ENCODE measurements around the gene ATG13. TPM values are rescaled to one million over a fixed set of nuclear protein-coding genes. Genes with fewer than 3 reads are reported as not detected.

Gene ATG13
- total RNA-seq, 4 donors from 2014 or later, result 33.4 to 76.0 (median 67.0) TPM

- intact Hi-C loops (cut with DNase I; ENCODE audit: low total_unique reads) (no loop called here), in situ Hi-C loops (cut with MboI; ENCODE audit: low sequenced_read_pairs in 4 of 4) (no loop called here)
- Histone ChIP-seq H3K27me3 (no peaks in the 10 kb centered on the region), H3K4me3 (no peak overlapping the region), H3K27ac (peak overlapping the region; percentile 38 to 88 (median 63)), H3K9me3 (no peaks in the 10 kb centered on the region), H3K4me1 (peaks cover 42 to 45% of the 10 kb centered on the region in 2 donors), H3K36me3 (peaks cover 0 to 46% of the 10 kb centered on the region in 2 donors)
- no peak for DNase-seq
- TF ChIP-seq POLR2A (IDR thresholded peaks at IDR 0.05) (no peak), CTCF (IDR thresholded peaks at IDR 0.05 in 4 of 5, conservative IDR thresholded peaks at IDR 0.05 in 1 of 5) (no peak)
- no peak for ATAC-seq
These were observed 76.7 kb downstream of the ATG13 start for GRCh38 chr11:46694072-46694471.

- Histone ChIP-seq H3K4me1 (peaks cover 48 to 51% of the 10 kb centered on the region in 2 donors), H3K27ac (peak overlapping the region in 3 of 4 donors; percentile 52 to 88 (median 74)), H3K9me3 (no peaks in the 10 kb centered on the region), H3K4me3 (no peak overlapping the region), H3K27me3 (no peaks in the 10 kb centered on the region), H3K36me3 (peaks cover 0 to 46% of the 10 kb centered on the region in 2 donors)
- ATAC-seq (no peak), DNase-seq (no peak)
- TF ChIP-seq POLR2A (IDR thresholded peaks at IDR 0.05), result no peak
- TF ChIP-seq CTCF (IDR thresholded peaks at IDR 0.05 in 4 of 5, conservative IDR thresholded peaks at IDR 0.05 in 1 of 5), result no peak
- intact Hi-C loops (cut with DNase I; ENCODE audit: low total_unique reads) (no loop called here), in situ Hi-C loops (cut with MboI; ENCODE audit: low sequenced_read_pairs in 4 of 4) (no loop called here)
These were observed 77.3 kb downstream of the ATG13 start for GRCh38 chr11:46694607-46695006.

- ATAC-seq (peak; percentile 0 to 6), DNase-seq (no peak)
- no peak overlapping the region for H3K4me3 ChIP-seq
- no peaks in the 10 kb centered on the region for H3K9me3 ChIP-seq
- intact Hi-C loops (cut with DNase I; ENCODE audit: low total_unique reads), result loop anchor here (2.0 kb wide), 1 partner anchor 21 kb away; no protein-coding TSS in a partner anchor
- TF ChIP-seq CTCF (IDR thresholded peaks at IDR 0.05 in 4 of 5, conservative IDR thresholded peaks at IDR 0.05 in 1 of 5) (no peak), POLR2A (IDR thresholded peaks at IDR 0.05) (no peak)
- peaks cover 50 to 56% of the 10 kb centered on the region in 2 donors for H3K4me1 ChIP-seq
- H3K27ac ChIP-seq, result peak overlapping the region; percentile 74 to 88 (median 77)
- in situ Hi-C loops (cut with MboI; ENCODE audit: low sequenced_read_pairs in 4 of 4), result no loop called here
- no peaks in the 10 kb centered on the region for H3K27me3 ChIP-seq
- H3K36me3 ChIP-seq, result peaks cover 0 to 42% of the 10 kb centered on the region in 2 donors
These were observed 78.2 kb downstream of the ATG13 start for GRCh38 chr11:46695345-46696211.

GRCh38 chr11:46696212-46696558 is 78.8 kb downstream of the ATG13 start:
- Histone ChIP-seq H3K27ac (peak overlapping the region; percentile 74 to 88 (median 77)), H3K4me1 (peaks cover 50 to 56% of the 10 kb centered on the region in 2 donors), H3K9me3 (no peaks in the 10 kb centered on the region), H3K36me3 (peaks cover 0 to 38% of the 10 kb centered on the region in 2 donors), H3K27me3 (no peaks in the 10 kb centered on the region), H3K4me3 (peak overlapping the region in 1 of 4 donors; percentile 11)
- peak; percentile 46 to 63 for ATAC-seq
- in situ Hi-C loops (cut with MboI; ENCODE audit: low sequenced_read_pairs in 4 of 4) (no loop called here), intact Hi-C loops (cut with DNase I; ENCODE audit: low total_unique reads) (loop anchor here (2.0 kb wide), 1 partner anchor 21 kb away; no protein-coding TSS in a partner anchor)
- TF ChIP-seq CTCF (IDR thresholded peaks at IDR 0.05 in 4 of 5, conservative IDR thresholded peaks at IDR 0.05 in 1 of 5) (no peak), POLR2A (IDR thresholded peaks at IDR 0.05) (peak in 1 of 2 donors; percentile 14)
- peak; percentile 82 to 94 for DNase-seq

Data from gastrocnemius medialis (tissue), 4 donors.